Measurements from ENCODE around the gene RAD52. TPM values are rescaled to one million over a fixed set of nuclear protein-coding genes. Genes with fewer than 3 reads are reported as not detected.
A peak's percentile ranks its signal among the peaks of the same experiment; 100 is the strongest.

RAD52 gene
- polyA plus RNA-seq, 2 of the 4 experiments (the other 2 are of a cell fraction) = 12.9 to 29.6 TPM

GRCh38 chr12:867905-868304 is 81.6 kb downstream of the RAD52 start (continued):
- no peak for TF ChIP-seq MAZ (IDR thresholded peaks at IDR 0.05; ENCODE audit: borderline replicate concordance, low read depth, low read length)

- DNase-seq (ENCODE audit: low read depth in 1 of 2, low spot score in 1 of 2) (no peak), FAIRE-seq (no peak), ATAC-seq (no peak)
- ChIA-PET POLR2A (no interaction called here), CTCF (interaction anchor here (1.6 to 1.9 kb wide), 2 partner anchors 8 to 49 kb away, joined by 5 to 7 read pairs; no protein-coding TSS in a partner anchor)
- no peak overlapping the region for H3K4me3 ChIP-seq
- no peak overlapping the region for H3K27ac ChIP-seq
- no peak overlapping the region for H3K4me2 ChIP-seq
- no peak for TF ChIP-seq MYC (IDR thresholded peaks at IDR 0.05; ENCODE audit: borderline replicate concordance, low read length)
- no peak for TF ChIP-seq JUN (IDR thresholded peaks at IDR 0.05)
- TF ChIP-seq EP300 (IDR thresholded peaks at IDR 0.05) = no peak
- no peak for TF ChIP-seq ZC3H11A (IDR thresholded peaks at IDR 0.05)
- no peak for TF ChIP-seq CEBPB (IDR thresholded peaks at IDR 0.05)
- no peak for TF ChIP-seq HEYL (CRISPR knock-in tag; IDR thresholded peaks at IDR 0.05)
- TF ChIP-seq MAFK (IDR thresholded peaks at IDR 0.05; ENCODE audit: partially characterized antibody) = peak; percentile 49
- WGBS (ENCODE audit: missing lambda C conversion rate) = 87% methylated on average over 1 of the region's 1 CpG
- H3K4me1 ChIP-seq = 0 out of 3 replicates have a peak, but pooled peaks cover 3% of the 10 kb centered on the region
- no peaks in the 10 kb centered on the region for H3K9me3 ChIP-seq
Observed at GRCh38 chr12:865614-866013, 83.9 kb downstream of the RAD52 start.

GRCh38 chr12:863285-863684 is 86.2 kb downstream of the RAD52 start:
- 83% methylated on average over 1 of the region's 1 CpG for WGBS (ENCODE audit: missing lambda C conversion rate)
- no peak overlapping the region for H3K27ac ChIP-seq
- H3K4me3 ChIP-seq = no peak overlapping the region
- H3K9me3 ChIP-seq = no peaks in the 10 kb centered on the region
- POLR2A ChIA-PET = no interaction called here
- no peak overlapping the region for H3K4me2 ChIP-seq
- H3K4me1 ChIP-seq = peaks cover 6% of the 10 kb centered on the region; the same call in 2 of the 3 replicates
- ATAC-seq (no peak), DNase-seq (ENCODE audit: low read depth in 1 of 2, low spot score in 1 of 2) (no peak), FAIRE-seq (no peak)
- TF ChIP-seq MAFK (IDR thresholded peaks at IDR 0.05; ENCODE audit: partially characterized antibody) = peak; percentile 87
- TF ChIP-seq POLR2A (IDR thresholded peaks at IDR 0.05; ENCODE audit: low read length) = no peak
- CTCF ChIA-PET = interaction anchor here (0.6 to 1.0 kb wide), 3 partner anchors 28 to 1061 kb away, joined by 3 read pairs; no protein-coding TSS in a partner anchor

- no peak overlapping the region for H3K27ac ChIP-seq
- ChIA-PET POLR2A (no interaction called here), CTCF (interaction anchor here (1.0 to 1.9 kb wide), 2 partner anchors 27 to 45 kb away, joined by 3 to 7 read pairs; no protein-coding TSS in a partner anchor)
- peaks cover 15% of the 10 kb centered on the region for H3K4me1 ChIP-seq
- ATAC-seq = no peak
- FAIRE-seq = no peak
- H3K4me2 ChIP-seq = no peak overlapping the region
- no peak for DNase-seq (ENCODE audit: low read depth in 1 of 2, low spot score in 1 of 2)
- no peaks in the 10 kb centered on the region for H3K9me3 ChIP-seq
- peak; percentile 52 for TF ChIP-seq MAFK (IDR thresholded peaks at IDR 0.05; ENCODE audit: partially characterized antibody)
- TF ChIP-seq CBX2 (IDR thresholded peaks at IDR 0.05; ENCODE audit: borderline replicate concordance, low read depth) = no peak
- TF ChIP-seq EHF (CRISPR knock-in tag; IDR thresholded peaks at IDR 0.05) = no peak
- no peak overlapping the region for H3K4me3 ChIP-seq
- WGBS (ENCODE audit: missing lambda C conversion rate) = 95% methylated on average over 4 of the region's 4 CpGs
Observed at GRCh38 chr12:862303-862911, 87.1 kb downstream of the RAD52 start.

Other genes with a start within 250 kb of the RAD52 start
- gene WNK1, start 197.1 kb downstream of the RAD52 start, polyA plus RNA-seq (2011; rRNA removed) = 98.0 and 175 TPM in 2 replicates
- 83.8 to 88.4 TPM (median 87.4 TPM) in 3 replicates for gene WNK1, start 197.1 kb downstream of the RAD52 start, polyA plus RNA-seq (2017; fragmentation: RNase III; extraction: RNeasy Plus Mini Kit Qiagen cat#74134 plus additional on column Dnase treatment)
- gene ERC1, start 41.5 kb upstream of the RAD52 start, polyA plus RNA-seq (2011; rRNA removed) = 20.9 and 23.6 TPM in 2 replicates
- 12.6 to 14.2 TPM (median 13.6 TPM) in 3 replicates for gene ERC1, start 41.5 kb upstream of the RAD52 start, polyA plus RNA-seq (2017; fragmentation: RNase III; extraction: RNeasy Plus Mini Kit Qiagen cat#74134 plus additional on column Dnase treatment)